Medulla oblongata (tissue), 1 donor: ENCODE results near the gene CNN3.

ENCODE experiments used
- DNase-seq: peaks from one replicate; pipeline ENCODE4 v3.0.0-alpha.2; 2015; ENCODE audit errors: extremely low spot score

The CNN3 gene

DNA sequence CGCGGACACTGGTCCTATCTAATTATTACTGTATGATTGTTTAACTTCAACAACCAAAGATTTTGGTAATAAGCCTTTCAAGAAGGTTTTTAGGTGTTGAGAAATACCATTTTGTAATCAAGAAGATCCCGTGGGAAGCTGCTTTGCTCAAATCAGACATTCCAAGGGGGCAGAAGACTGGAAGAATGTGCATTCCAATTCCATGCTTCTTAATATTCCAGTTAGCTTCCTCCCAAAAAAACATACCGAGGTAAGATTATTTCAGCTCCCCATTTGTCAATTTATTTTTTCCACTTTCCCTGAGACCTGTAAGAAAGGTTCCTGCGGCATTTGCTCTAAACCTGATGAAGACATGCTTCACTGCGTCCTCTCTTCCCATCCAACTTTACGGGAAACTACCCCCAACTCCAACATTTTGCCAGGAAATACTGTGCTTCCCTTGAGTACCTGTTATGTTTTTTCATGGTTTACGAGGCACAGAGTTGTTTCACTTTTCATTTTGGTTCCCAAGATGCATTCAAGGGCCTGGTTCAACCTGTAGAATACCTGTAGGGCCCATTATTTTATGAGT is 4.1 kb downstream of the CNN3 start:
- DNase-seq = no peak

DNA sequence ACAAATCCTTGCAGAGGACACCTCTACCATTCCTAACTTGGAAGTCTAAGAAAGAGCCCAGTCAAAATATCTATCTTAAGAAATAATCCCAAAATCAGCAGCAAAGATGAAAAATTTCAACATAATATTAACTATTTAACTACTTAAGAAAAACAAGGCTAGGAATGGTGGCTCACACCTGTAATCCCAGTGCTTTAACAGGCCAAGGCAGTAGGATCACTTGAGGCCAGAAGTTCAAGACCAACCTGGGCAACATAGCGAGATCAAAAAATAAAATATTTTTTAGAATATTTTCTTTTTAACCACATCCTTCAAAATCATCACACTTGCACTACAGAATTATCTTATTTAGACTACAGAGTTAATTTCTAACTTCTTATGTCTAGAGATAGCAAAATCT is 4.9 kb downstream of the CNN3 start:
- DNase-seq = no peak

DNA sequence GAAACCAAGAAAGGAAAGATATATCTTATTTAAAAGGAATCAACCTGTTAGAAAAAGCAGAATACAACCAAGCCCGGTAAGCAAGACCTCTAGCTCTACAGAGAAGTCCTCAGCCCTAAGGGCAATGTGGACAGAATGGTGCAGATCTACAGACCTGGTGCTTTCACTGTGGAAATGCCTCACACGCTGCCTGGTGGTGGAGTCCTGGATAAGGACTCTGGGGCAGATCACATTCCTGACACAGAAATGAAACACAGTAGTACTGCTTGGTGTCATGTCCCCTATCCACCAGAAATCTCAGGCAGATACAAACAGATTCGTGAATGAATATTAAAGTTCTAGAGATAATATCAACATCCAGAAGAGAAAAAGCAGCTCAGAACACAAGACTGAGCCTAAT is 6.8 kb downstream of the CNN3 start:
- no peak for DNase-seq

DNA sequence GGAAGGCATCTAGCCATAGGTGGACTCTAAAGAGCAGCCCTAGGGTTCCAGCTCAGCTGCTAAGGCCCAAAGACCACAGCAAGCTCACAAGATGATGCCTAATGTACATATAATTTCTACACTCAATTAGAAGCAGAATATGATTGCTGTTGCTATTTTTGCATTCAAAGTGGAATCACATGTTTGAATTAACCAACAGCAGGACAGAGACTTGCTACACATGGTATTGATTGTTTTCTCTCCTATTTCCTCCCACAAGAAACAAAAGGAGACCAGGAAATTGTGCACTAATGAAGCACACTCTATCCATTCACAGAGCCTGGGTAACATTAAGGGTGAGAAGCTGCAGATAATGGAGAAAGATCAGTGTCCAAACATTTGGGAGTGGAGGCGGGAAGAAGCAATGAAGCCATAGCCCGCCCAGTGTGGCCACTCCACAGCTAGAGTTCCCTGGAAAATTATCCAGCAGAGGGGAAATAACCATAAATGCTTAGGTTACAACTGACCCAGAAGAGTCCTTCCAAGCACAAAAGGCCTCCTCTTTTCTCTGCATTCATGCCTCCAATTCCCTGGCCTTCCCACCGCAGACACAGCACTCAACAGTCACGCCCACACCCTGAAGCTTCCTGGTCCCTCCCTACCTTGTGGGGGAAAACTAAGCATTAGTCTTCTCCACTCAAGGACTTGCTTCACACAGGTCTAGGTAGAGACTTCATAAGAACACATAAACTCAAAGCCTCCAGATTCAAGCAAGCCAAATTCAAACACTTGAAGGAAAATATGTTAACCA is 7.5 kb downstream of the CNN3 start:
- DNase-seq = no peak

DNA sequence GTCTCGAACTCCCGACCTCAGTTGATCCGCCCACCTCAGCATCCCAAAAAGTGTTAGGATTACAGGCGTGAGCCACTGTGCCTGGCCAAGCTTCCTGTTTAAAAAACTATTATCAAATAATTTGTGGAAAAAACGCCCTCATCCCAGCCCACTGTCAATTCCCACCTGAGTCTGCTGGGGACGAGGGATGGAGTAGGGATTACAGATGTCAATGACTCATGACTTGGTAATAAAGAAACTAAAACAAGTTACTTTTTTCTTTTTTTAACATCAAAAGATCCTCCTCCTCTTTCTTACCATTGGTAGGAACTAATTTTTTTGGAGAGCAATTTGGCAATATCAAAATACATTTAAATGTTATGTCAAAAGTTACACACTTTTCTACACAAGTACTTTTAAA is 9.7 kb downstream of the CNN3 start:
- no peak for DNase-seq

DNA sequence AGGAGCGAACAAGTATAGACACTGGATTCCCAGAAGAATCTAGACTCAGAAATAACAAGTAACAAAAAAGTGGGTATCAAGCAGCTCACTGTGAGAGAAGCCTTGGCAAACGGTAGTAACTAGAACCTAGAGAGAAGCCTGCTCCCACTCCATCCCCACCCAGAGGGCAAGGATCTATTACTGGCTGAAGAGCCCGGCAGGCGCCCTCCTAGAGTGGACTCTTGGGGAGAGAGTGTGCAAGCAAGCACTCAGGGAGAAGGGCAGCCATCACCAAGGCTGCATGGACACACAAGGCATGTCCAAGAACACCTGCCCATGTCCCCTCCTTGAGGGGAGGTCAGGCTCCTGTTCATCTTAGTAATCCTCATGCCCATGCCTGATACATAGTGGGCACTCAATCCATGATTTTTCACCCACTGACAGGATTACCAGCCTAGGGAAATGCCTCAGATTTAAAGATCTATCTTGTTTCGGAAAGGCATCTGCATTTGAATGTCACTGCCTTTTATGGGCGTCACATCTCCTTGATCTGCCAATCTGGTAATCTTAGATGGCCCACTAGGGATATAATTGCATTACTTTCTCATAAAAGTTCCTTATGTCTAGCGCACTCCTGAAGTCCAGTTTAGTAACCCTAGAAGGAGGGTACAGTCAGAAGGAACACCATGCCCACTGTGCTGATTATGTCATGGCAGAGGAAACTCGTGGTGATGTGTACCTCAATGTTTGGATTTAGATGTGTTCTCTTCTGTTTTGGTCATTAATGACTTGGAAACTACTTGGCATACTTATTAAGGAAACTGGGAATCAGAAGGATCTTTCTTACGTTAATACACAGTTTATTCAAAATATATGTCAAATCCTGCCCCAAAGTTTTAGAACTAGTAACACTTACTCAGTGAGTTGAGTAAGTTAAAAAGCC is 14.4 kb downstream of the CNN3 start:
- no peak for DNase-seq

DNA sequence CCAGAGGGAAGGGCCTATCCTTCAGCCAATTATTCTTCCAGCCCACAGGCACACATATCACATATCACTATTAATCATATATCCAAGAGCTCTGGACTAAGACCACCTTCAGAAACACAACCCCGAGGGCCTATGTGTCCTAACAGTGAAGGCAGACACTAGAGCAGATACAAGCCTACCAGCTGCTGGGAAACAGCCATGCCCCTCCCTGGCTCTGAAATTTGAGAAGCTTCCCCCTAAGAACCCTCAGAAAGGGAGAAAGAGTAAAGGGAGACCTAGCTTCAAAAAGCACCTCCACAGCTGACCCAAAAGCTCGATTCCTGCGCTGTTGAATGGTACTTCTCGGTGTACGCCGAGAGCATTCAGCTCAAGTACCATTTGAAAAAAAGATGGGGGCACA is 17.4 kb downstream of the CNN3 start:
- DNase-seq = no peak

DNA sequence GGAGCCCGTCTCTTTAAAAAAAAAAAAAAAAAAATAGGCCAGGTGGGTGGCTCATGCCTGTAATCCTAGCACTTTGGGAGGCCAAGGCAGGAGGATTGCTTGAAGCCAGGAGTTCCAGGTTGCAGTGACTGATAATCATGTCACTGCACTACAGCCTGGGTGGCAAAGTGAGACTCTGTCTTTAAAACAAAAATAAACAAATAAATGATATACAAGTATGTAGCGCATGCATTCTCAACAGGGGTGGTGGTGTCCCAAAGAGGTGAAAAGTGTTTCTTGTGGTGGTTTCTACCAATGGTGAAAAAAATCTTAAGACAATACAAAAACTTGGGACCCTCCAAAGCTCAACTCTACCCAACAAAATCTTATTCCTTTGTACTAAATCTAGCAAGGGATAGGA is 17.9 kb downstream of the CNN3 start:
- DNase-seq = no peak

DNA sequence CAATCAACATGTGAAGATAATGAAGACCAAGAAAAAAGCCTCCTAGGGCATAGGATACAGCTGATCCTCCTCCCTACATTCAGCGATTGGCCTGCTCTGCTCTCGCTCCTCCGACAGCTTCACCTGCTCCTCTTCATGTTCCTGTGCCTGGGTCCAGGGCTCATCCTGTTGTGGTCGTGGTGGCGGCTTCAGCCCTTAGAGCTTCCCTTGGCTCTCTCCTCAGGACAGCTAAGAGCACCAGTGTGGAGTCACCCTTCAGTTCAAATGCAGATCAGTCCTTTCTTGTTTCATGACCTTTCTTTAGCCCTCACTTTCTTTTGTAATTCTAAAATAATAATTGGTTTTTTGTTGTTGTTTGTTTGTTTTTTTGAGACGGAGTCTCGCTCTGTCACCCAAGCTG is 18.7 kb downstream of the CNN3 start:
- no peak for DNase-seq

DNA sequence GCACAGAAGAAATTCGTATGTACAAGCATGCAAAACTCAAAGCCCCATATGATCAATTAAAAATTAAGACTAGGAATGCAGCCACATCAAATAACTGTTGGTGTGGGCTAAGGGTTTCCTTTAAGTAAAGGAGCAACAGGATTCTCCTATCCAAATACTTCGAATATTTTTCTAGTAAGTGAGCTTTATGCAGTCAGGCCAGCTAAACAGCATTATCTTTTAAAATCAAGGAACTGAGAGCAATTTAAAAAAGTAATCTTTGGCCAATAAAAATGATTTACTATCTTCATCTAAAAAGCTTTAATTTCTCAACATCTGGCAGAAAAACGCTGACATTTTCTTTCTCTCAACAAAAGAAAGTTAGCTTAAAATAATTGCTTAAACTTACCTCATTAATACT is 19.8 kb downstream of the CNN3 start:
- DNase-seq = no peak

DNA sequence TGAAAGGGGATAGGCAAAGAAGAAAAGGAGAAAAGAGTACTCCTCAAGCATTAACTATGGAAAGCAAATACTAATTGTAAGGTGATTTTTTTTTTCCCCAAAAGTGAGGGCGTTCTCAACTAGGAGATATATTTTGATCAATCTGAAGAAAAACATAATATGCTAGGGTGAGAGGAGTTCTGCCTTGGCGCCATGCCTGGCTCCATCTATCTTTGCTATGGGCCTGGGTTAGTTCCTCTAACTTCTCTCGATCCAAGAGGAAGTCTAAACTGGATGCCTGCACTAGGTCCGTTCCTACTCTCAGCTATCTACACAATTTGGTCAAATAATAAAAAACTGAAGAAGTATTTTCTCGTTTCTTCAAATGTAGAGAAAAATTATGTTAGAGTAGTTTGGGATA is 20.5 kb downstream of the CNN3 start:
- no peak for DNase-seq

DNA sequence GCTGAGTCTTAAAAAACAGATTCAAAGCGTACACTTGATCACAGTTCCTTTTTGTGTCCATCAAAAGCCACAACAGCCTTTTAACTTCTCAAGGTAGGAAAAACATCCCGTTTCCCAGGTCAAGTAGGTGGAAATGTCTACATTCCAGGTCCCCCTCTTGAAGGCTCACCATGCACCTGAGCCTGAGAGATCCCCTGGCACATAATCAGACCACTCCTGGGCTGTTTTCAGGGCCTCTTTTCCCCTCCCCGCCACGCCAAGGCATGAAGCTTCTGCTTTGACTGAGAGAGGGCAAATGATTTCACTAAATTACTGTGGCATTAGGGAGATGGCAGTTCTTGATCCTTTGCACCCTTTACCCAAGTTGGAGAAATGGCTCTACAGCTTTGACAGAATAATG is 21.7 kb downstream of the CNN3 start:
- no peak for DNase-seq

DNA sequence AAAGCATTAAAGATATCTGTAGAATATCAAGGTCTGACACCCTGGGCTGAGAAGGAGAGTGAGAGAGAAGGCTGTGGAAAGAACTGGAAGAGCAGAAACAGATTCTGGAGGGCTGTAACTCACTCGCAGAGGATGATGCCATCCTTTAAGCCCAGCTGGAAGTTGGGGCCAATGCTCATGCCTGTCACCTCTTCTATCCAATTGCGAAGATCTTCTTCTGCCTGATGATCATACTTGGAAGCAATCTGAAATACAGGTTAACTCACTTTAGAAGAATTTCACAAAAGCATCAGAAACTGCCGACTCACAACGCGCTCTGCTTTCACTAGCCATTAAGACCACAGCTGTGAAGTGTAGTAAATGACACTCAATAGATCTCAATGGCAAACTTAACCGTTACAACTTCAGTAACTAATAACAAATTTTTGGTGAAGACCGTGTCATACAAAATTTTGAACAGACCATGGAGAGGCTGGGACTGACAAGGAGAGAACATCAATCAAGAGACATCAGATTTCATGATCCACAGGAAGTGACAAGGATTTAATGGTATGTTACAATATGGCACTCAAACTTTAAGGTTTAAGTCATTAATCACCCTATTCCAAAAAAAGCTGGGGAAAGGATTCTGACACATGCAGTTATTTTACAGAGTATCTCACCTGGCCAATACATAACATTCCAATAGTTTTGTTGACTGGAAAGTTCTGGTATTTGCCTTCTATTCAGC is 23.5 kb downstream of the CNN3 start:
- DNase-seq = no peak

DNA sequence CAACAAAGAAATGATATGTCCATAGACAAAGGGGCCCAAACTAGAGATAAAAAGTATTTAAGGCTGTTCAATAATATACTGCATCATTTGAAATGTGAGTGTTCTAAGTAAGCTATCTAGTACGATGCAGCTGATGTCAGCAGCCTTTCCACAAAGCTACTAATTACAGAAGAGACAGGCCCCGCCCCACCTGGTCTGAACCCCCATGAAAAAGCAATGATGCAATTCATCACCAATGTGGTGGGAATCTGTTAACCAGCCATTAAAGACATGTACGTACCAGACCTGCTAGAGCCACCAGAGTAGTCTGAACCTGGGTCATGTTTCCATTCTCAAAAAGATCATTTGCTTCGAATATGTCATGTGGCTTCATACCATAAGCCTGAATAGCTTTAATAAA is 25.1 kb downstream of the CNN3 start:
- DNase-seq = no peak

DNA sequence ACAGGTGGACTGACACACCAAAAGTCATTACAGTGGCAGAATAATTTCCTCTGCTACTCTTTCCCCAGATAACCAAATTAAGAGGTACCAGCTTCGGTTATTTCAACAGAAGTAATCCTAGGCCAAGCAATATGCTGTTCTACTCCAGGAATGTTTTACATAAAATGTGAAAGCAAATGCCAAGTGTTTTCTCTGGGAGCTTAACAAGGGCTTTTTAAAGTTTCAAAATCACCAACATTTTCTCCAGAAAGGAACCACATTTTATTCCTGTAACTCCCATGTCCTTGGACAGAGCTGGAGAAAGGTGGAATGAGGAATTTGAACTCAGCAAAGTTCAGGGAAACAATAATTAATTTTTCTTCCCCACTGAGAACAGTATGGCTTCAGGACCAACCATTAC is 27.2 kb downstream of the CNN3 start:
- no peak for DNase-seq

DNA sequence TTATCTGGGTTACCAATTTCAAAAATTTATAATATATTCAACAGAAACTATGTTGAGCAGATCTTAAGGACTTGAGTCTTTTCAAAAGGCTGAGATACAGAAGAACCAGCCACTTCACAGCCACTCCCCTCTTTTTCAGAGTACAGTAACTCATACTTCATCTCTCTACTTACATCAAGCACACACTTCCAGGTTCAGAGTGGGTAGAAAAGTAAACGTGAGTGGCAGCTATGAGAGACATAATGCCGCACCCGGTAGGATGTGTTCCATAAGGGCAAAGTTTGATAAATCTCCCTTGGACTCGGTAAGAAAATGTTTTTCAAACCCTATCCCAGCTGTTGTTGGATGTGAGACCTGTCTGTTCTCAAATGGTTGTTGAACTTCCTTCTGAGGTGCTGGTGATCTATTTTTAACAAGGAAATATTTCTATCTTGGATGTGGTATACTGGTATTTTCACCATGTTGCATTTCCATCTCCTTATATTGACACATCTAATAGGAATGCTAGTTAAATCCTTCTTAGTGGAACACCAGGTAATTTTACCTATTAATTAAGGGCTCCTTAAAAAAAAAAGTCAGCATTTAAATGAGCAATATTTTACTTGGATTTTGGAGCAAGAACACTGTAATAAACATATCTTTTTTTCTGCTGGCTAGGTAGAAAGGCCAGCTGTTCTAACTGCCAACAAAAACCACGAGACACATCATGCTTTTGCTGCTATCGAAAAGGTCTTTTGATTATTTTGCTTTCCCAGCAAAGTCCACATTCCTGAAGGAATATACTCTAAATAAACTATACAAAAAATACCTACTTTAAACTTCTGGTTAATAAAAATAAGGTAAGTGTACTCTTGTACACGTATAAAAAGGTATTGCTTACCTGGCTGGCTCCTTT is 28.2 kb downstream of the CNN3 start:
- DNase-seq = no peak

DNA sequence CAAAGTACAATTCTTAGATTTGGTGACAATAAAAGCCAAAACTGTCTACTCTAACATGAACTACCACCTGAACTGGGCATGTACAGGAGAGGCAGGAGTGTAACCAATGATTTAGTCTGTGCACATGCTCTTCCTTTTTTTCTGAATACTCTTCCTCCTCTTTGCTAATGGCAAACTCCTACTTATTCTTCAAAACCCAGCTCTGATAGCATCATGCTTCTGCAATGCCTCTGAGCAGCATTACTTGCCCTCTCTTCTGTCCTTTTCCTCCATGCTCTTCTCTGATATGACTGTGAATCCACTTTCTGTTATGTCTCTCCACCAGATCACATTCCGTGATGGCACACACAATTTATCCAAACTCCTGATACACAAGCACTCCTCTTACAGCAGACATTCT is 31.4 kb downstream of the CNN3 start:
- no peak for DNase-seq

DNA sequence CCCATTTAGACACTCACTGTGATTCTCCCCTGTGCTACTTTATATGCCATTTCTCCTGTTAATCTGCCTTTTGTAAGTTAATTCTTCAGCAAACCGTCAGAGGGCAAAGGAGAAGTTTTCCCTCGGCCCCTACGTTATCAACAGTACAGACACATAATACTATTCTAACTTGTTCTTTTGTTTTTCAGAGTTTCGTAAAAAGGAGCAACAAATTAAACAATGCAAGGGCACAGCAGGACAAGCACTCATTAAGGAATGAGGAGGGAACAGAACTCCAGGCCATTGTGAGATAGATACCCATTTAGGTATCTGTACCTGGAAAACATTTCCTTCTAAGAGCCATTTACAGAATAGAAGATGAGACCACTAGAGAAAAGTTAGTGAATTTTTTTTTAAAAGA is 32.3 kb downstream of the CNN3 start:
- no peak for DNase-seq

DNA sequence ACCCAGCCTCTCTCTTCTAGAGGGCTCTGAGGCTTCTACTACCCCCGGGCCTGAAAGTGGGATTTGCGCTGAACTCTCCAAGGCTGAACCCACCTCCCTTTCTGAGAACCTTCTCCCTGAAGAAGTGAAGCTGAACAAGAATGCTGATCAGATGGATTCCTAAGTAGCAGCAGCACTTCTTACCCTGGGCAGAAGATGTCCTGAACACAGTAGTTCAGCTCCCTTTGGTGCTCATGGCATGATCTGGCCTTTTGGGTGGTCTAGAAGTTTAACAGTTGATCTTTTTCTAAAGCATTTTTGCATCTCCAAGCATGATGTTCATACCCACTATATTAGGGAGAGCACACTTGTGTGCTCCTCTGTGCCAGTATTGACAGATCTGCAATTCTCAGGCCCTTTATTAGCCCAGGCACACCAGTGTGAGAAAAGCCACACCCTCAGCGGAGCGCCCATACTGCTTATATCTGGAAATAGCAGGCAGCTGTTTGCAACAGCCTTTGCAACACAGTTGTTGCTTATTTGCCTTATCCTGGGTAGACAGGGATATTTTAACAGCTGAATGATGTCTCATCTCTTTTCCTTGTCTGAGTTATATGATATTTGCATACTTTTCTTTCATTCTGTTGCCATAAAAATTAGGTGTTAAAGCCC is 34.2 kb downstream of the CNN3 start:
- no peak for DNase-seq

DNA sequence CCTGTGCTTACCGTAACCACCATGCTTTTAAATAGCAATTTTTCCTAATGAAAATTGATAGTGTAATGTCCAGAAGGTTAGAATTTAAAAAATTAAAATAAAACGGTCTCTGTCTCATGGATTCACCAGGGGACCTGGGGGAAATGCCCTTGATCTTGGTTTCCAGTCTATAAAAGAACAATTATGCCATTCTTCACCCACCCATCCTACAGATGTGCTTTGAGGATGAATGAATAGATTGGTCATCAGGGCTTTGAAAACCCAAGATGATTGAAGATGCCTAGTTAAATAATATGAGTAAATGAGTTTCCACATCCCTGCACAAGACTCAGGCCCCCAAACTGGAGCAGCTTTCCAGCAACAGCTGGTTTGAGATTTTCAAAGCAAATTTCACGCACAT is 38.7 kb downstream of the CNN3 start:
- no peak for DNase-seq
